HFFc6 (cell line): Measurements from ENCODE around the gene CARMIL3. TPM values are rescaled to one million over a fixed set of nuclear protein-coding genes. Genes with fewer than 3 reads are reported as not detected.
"Not testable (repeated sequence)": the region's sequence is repeated elsewhere in the genome, so short reads cannot be mapped to it uniquely, and the experiment has no call there.

ENCODE experiments used
- DNase-seq: peaks from one replicate; pipeline ENCODE4 v3.0.0-alpha.2; 2018
- H3K27ac Mint-ChIP-seq: 2 replicates; pipeline ENCODE4 v1.8.0; 2020; ENCODE audit warnings: mild to moderate bottlenecking, mixed read lengths
- H3K27me3 Mint-ChIP-seq: 2 replicates; pipeline ENCODE4 v1.8.0; 2021; ENCODE audit warnings: mild to moderate bottlenecking, moderate library complexity, mixed read lengths; ENCODE audit not compliant: insufficient read depth
- H3K36me3 Mint-ChIP-seq: 2 replicates; pipeline ENCODE4 v1.8.0; 2021; ENCODE audit warnings: low read depth, mixed read lengths
- H3K4me1 Mint-ChIP-seq: 2 replicates; pipeline ENCODE4 v1.8.0; 2020; ENCODE audit warnings: low read depth, mixed read lengths
- H3K4me3 Mint-ChIP-seq: 2 replicates; pipeline ENCODE4 v1.8.0; 2020; ENCODE audit warnings: mild to moderate bottlenecking, moderate library complexity, mixed read lengths
- H3K9me3 Mint-ChIP-seq: 2 replicates; pipeline ENCODE4 v1.8.0; 2020; ENCODE audit warnings: mild to moderate bottlenecking, mixed read lengths
- total RNA-seq, 6 experiments: library from RNA; stranded (reverse); fragmentation: NEBNext Ultra II Directional; extraction: Animal tissue kit (Norgen Biotek cat#: 25700); gene quantifications; 2 replicates in 1 of 6; 3 replicates in 5 of 6; pipeline ENCODE4 v1.2.3, GENCODE V29; 2021
- TF ChIP-seq, protein P1 (sequence below): fragments of 200-600 bp; sonication (generic); IDR thresholded peaks from 2 replicates; pipeline ENCODE4 v1.5.0; 2021; ENCODE audit warnings: antibody characterized with exemption, mild to moderate bottlenecking

Gene CARMIL3
- total RNA-seq, 6 experiments from 2014 or later, result not detected

DNA sequence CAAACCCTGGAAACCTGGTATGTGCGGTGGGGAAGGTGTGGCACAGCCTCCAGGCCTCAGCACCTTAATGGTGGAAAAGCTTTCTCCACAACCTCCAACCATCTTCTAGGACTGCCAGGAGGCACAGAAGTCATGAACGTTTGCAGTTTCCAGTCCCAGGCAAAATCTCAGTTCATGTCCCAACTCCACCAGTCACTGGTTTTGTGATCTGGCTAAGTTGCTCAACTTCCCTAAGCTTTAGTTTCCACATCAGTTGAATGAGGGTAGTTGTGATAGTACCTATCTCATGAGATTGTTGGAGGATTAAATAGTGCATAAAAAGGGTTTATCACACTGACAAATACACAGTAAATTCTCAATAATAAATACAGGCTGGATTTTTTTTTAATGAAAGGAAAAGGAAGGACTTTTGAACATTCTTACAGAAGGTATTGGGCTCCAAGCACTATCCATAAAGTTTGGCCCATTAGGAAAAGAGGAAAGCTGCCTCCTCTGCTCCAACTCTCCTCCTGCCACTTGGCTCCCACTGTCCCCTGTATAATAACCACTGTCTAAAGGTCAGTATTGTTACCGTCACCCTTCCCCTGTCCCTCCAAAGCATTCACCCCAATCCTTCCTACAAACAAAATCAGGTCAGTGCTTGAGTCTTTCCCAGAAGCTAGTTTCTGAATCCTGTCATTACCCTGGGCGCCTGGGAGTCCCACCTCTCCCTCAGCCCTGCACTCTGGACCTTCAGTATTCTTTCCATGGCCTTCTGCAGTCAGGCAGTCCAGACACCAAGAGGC is 48.6 kb downstream of the CARMIL3 start:
- H3K36me3 Mint-ChIP-seq, result peaks cover 26% of the 10 kb centered on the region
- H3K27ac Mint-ChIP-seq, result no peak overlapping the region
- H3K4me3 Mint-ChIP-seq, result no peak overlapping the region
- TF ChIP-seq, protein P1, sequence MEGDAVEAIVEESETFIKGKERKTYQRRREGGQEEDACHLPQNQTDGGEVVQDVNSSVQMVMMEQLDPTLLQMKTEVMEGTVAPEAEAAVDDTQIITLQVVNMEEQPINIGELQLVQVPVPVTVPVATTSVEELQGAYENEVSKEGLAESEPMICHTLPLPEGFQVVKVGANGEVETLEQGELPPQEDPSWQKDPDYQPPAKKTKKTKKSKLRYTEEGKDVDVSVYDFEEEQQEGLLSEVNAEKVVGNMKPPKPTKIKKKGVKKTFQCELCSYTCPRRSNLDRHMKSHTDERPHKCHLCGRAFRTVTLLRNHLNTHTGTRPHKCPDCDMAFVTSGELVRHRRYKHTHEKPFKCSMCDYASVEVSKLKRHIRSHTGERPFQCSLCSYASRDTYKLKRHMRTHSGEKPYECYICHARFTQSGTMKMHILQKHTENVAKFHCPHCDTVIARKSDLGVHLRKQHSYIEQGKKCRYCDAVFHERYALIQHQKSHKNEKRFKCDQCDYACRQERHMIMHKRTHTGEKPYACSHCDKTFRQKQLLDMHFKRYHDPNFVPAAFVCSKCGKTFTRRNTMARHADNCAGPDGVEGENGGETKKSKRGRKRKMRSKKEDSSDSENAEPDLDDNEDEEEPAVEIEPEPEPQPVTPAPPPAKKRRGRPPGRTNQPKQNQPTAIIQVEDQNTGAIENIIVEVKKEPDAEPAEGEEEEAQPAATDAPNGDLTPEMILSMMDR, result no peak
- no peak for DNase-seq
- H3K9me3 Mint-ChIP-seq, result no peaks in the 10 kb centered on the region
- peaks cover 10% of the 10 kb centered on the region for H3K4me1 Mint-ChIP-seq
- no peaks in the 10 kb centered on the region; the same call in 1 of the 2 replicates for H3K27me3 Mint-ChIP-seq

DNA sequence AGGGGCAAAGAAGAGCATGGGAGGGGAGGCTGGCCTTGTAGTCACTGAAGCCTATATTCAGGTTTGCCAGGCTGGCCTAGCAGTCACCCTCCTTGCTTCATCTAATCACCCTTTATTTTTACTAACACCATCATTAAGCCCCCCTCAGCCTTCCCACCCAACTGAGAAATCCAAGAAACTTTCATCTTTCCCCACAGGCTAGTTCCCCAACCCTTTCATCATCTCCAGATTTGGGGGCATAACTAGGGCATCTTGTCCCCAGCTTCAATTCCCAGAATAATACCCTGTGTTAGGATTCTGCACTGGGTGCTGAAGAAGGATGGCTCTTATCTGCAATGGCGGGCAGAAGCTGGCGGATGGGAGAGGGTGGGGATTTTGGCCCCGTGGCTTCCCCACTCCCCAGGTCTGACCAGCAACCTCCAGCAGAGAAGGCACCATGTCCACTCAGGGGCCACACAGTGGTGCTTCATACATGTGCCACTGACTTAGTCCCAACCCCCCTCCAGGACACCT is 49.2 kb downstream of the CARMIL3 start:
- DNase-seq, result no peak
- Mint-ChIP-seq H3K4me1 (peaks cover 8% of the 10 kb centered on the region), H3K27me3 (no peaks in the 10 kb centered on the region), H3K36me3 (peaks cover 22% of the 10 kb centered on the region), H3K9me3 (no peaks in the 10 kb centered on the region), H3K4me3 (no peak overlapping the region), H3K27ac (no peak overlapping the region)
- TF ChIP-seq, protein P1, result no peak

DNA sequence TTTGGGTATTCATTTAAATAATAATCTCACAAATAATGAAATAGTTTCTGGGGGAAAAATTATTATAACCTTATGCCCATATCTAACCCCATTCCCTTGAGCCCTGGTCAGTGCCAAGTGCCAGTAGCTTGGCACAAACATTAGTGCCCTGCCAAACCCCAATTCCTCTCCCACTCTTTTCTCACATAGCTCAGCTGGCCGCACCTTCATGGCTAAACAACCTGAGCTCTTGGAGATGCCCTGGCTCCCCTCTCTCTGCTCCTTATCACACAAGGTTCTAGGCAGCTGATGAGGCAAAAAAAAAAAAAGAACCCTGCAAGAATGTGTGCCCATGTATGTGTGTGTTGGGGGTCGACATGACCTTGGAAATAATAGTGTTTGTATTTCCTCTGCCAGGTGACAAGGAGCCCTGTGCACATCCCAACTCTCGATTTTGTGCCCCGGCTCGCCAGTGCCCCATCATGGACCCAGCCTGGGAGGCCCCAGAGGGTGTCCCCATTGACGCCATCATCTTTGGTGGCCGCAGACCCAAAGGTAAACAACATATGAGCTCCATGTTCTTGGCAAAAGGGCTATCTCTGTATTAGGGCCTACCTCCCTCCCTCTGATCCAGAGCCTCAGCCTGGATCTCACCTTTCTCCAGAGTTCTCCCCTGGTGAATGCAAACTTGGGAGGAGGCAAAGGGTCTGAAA is 50.7 kb downstream of the CARMIL3 start:
- Mint-ChIP-seq H3K4me1 (peaks cover 16% of the 10 kb centered on the region), H3K27me3 (no peaks in the 10 kb centered on the region), H3K36me3 (peaks cover 22% of the 10 kb centered on the region), H3K27ac (no peak overlapping the region), H3K9me3 (no peaks in the 10 kb centered on the region), H3K4me3 (no peak overlapping the region)
- DNase-seq, result no peak
- TF ChIP-seq, protein P1, result no peak

DNA sequence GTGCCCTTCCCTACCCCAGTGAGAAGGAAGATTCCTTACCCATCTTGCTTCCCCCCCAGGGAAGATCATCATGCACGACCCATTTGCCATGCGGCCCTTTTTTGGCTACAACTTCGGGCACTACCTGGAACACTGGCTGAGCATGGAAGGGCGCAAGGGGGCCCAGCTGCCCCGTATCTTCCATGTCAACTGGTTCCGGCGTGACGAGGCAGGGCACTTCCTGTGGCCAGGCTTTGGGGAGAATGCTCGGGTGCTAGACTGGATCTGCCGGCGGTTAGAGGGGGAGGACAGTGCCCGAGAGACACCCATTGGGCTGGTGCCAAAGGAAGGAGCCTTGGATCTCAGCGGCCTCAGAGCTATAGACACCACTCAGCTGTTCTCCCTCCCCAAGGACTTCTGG is 51.6 kb downstream of the CARMIL3 start:
- TF ChIP-seq, protein P1, result no peak
- Mint-ChIP-seq H3K4me1 (peaks cover 26% of the 10 kb centered on the region), H3K27me3 (no peaks in the 10 kb centered on the region), H3K27ac (no peak overlapping the region), H3K36me3 (peaks cover 22% of the 10 kb centered on the region), H3K9me3 (no peaks in the 10 kb centered on the region), H3K4me3 (no peak overlapping the region)
- no peak for DNase-seq

DNA sequence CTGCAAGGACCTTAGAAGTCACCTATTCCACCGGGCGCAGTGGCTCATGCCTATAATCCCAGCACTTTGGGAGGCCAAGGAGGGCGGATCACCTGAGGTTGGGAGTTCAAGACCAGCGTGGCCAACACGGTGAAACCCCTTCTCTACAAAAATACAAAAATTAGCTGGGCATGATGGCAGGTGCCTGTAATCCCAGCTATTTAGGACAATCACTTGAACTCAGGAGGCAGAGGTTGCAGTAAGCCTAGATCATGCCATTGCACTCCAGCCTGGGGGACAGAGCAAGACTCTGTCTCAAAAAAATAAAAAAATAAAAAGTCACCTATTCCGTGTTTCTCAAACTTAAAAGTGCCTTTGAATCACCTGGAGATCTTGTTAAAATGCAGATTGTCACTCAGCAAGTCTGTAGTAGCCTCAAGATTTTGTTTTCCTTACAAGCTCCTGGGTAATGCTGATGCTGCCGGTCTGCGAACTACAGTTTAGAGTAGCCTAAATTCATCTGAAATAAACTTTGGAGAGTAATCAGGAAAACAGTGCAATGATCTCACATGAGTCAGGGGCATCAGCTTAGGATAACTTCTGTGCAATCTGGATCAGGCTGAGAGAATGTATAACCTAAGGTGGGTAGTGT is 53.9 kb downstream of the CARMIL3 start:
- Mint-ChIP-seq H3K4me1 (peaks cover 33% of the 10 kb centered on the region), H3K36me3 (peaks cover 22% of the 10 kb centered on the region)
- not testable (repeated sequence) for H3K9me3 Mint-ChIP-seq, H3K27ac Mint-ChIP-seq, DNase-seq, H3K4me3 Mint-ChIP-seq, H3K27me3 Mint-ChIP-seq
